GM19099 (cell line): ENCODE data around the gene B9D1.

Experiments used
- POLR2A ChIP-seq: IDR thresholded peaks from 3 replicates; pipeline ENCODE4 v1.6.1; 2011; ENCODE audit warnings: low read depth; ENCODE audit not compliant: insufficient read length; ENCODE audit errors: extremely low read depth

Gene B9D1

GRCh38 chr17:19362277-19363113 is at the start of gene B9D1:
Gene B9D1, minus strand, starts transcription at chr17:19362723. Its CDS starts 154 bp downstream, at chr17:19362569.
- no peak for TF ChIP-seq POLR2A

GRCh38 chr17:19411631-19412030 is 49.1 kb upstream of the B9D1 start:
- TF ChIP-seq POLR2A = no peak

- no peak for TF ChIP-seq POLR2A
These were observed 48.5 kb upstream of the B9D1 start, which contains the start of gene RNF112 for GRCh38 chr17:19410875-19411620. Gene RNF112, plus strand, starts transcription at chr17:19411232. Its CDS starts 177 bp downstream, at chr17:19411409.

- no peak for TF ChIP-seq POLR2A
These were observed 47.6 kb upstream of the B9D1 start for GRCh38 chr17:19410091-19410490.

- no peak for TF ChIP-seq POLR2A
These were observed 47.0 kb upstream of the B9D1 start for GRCh38 chr17:19409509-19409908.

- TF ChIP-seq POLR2A = no peak
These were observed 46.5 kb upstream of the B9D1 start for GRCh38 chr17:19409066-19409465.

GRCh38 chr17:19408346-19408710 is 45.8 kb upstream of the B9D1 start:
- TF ChIP-seq POLR2A = no peak

GRCh38 chr17:19407601-19408345 is 45.2 kb upstream of the B9D1 start:
- no peak for TF ChIP-seq POLR2A

GRCh38 chr17:19405114-19405513 is 42.6 kb upstream of the B9D1 start:
- TF ChIP-seq POLR2A = no peak

- no peak for TF ChIP-seq POLR2A
These were observed 41.7 kb upstream of the B9D1 start for GRCh38 chr17:19404264-19404663.

GRCh38 chr17:19403021-19403420 is 40.5 kb upstream of the B9D1 start:
- TF ChIP-seq POLR2A = no peak

GRCh38 chr17:19402171-19402570 is 39.6 kb upstream of the B9D1 start:
- TF ChIP-seq POLR2A = no peak

GRCh38 chr17:19401321-19402010 is 38.9 kb upstream of the B9D1 start:
- no peak for TF ChIP-seq POLR2A

- TF ChIP-seq POLR2A = no peak
These were observed 37.4 kb upstream of the B9D1 start for GRCh38 chr17:19399750-19400450.
